Measurements from ENCODE around the gene OR10A5.

GRCh38 chr11:6895010-6895409 is 49.5 kb downstream of the OR10A5 start:
- TF ChIP-seq POLR2A (IDR thresholded peaks at IDR 0.05; ENCODE audit: low read depth, low read length) (no peak), PAX5 (IDR thresholded peaks at IDR 0.05; ENCODE audit: insufficient read depth, low read length, severe bottlenecking) (no peak), POLR2AphosphoS5 (IDR thresholded peaks at IDR 0.05; ENCODE audit: low read depth, low read length) (no peak)
